ENCODE measurements around the gene CLEC4D.
"Not testable (repeated sequence)": the region's sequence is repeated elsewhere in the genome, so short reads cannot be mapped to it uniquely, and the experiment has no call there.

CLEC4D gene

DNA sequence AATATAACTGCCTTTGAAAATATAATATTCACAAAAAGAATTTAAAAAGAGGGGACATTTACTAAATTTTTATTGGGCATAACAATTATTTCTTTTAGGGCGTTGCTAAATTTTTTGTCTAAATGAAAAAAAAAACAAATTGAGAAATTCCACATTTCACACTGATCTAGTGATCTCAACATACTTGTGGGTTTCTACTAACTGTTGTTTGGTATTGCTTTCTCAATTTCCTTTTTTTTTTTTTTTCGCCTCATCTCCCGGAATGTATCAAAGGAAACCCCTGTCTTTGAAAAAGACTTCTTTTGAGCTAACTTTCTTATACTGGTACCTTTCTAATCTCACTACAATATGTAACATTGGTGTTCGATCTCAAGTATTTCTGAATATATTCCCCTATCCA lies at the start of gene CLEC4D:
TSS of gene CLEC4D (plus strand) at position 248 of the 400 bp plus-strand sequence. CDS start 230 bp downstream, outside the sequence.
- H3K4me3 Mint-ChIP-seq, result no peak within 1 kb of the TSS
- no peaks in the 10 kb centered on the region for H3K36me3 Mint-ChIP-seq (ENCODE audit: low read depth)
- DNase-seq (ENCODE audit: low spot score), result no peak
- H3K4me1 Mint-ChIP-seq (ENCODE audit: low read depth), result no peaks in the 10 kb centered on the region
- H3K27ac Mint-ChIP-seq, result no peak within 1 kb of the TSS
- H3K27me3 Mint-ChIP-seq (ENCODE audit: low read depth), result peaks cover 29% of the 10 kb centered on the region
- no peaks in the 10 kb centered on the region for H3K9me3 Mint-ChIP-seq

GRCh38 chr12:8465301-8465996 lies 47.9 kb upstream of the CLEC4D start:
- no peaks in the 10 kb centered on the region for H3K9me3 Mint-ChIP-seq
- no peaks in the 10 kb centered on the region for H3K36me3 Mint-ChIP-seq (ENCODE audit: low read depth)
- DNase-seq (ENCODE audit: low spot score), result no peak
- no peaks in the 10 kb centered on the region for H3K4me1 Mint-ChIP-seq (ENCODE audit: low read depth)
- peaks cover 20% of the 10 kb centered on the region for H3K27me3 Mint-ChIP-seq (ENCODE audit: low read depth)
- H3K27ac Mint-ChIP-seq, result no peak overlapping the region
- no peak overlapping the region for H3K4me3 Mint-ChIP-seq

DNA sequence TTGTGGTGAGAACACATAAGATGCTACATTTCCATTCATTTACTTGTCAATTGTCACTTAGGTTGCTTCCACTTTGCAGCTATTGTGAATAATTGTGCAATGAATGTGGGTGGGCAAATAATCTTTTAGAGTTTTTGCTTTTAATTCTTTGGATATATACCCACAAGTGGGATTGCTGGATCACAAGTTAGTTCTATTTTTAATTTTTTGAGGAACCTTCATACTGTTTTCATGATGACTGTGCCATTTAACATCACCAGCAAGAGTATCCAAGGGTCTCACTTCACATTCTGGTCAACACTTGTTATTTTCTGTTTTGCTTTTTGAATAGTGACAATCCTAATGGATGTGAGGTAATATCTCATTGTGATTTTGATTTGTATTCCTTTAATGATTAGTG lies 47.1 kb upstream of the CLEC4D start:
- H3K27me3 Mint-ChIP-seq (ENCODE audit: low read depth), result peaks cover 23% of the 10 kb centered on the region
- no peaks in the 10 kb centered on the region for H3K36me3 Mint-ChIP-seq (ENCODE audit: low read depth)
- no peak for DNase-seq (ENCODE audit: low spot score)
- H3K27ac Mint-ChIP-seq, result no peak overlapping the region
- H3K9me3 Mint-ChIP-seq, result no peaks in the 10 kb centered on the region
- H3K4me1 Mint-ChIP-seq (ENCODE audit: low read depth), result no peaks in the 10 kb centered on the region
- H3K4me3 Mint-ChIP-seq, result no peak overlapping the region

- H3K4me1 Mint-ChIP-seq (ENCODE audit: low read depth), result no peaks in the 10 kb centered on the region
- H3K27ac Mint-ChIP-seq, result no peak overlapping the region
- no peak for DNase-seq (ENCODE audit: low spot score)
- no peaks in the 10 kb centered on the region for H3K9me3 Mint-ChIP-seq
- H3K27me3 Mint-ChIP-seq (ENCODE audit: low read depth), result peaks cover 44% of the 10 kb centered on the region
- no peaks in the 10 kb centered on the region for H3K36me3 Mint-ChIP-seq (ENCODE audit: low read depth)
- no peak overlapping the region for H3K4me3 Mint-ChIP-seq
Observed at GRCh38 chr12:8471090-8471489, 42.2 kb upstream of the CLEC4D start.

DNA sequence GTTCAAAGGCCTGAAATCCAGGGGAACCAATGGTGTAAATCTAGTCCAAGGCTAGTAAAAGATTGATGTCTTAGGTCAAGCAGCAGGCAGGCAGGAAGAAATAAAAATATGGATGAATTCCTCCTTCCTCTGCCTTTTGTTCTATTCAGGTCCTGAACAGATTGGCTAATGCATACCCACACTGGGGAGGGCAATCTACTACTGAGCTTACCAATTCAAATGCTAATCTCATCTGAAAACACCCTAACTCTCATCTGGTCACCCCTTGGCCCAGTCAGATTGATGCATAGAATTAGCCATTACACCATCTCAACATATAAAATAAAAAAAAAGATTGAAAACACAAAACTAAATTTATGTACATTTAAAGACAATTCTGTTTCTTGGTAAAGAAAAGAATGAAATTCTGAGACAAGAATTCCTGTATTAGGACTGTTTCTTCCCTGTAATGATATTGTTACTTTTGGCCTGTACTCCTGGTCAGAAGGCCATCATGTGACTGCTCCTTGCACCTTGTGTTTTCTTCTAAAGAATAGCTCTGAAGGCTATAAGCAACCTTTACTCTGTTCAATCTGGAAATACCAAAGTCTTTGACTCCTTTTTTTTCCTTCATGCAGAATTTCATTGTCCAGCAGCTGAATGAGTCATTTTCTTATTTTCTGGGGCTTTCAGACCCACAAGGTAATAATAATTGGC lies 37.6 kb upstream of the CLEC4D start:
- peaks cover 33% of the 10 kb centered on the region for H3K27me3 Mint-ChIP-seq (ENCODE audit: low read depth)
- H3K4me3 Mint-ChIP-seq, result no peak overlapping the region
- no peak overlapping the region for H3K27ac Mint-ChIP-seq
- DNase-seq (ENCODE audit: low spot score), result no peak
- no peaks in the 10 kb centered on the region for H3K4me1 Mint-ChIP-seq (ENCODE audit: low read depth)
- no peaks in the 10 kb centered on the region for H3K36me3 Mint-ChIP-seq (ENCODE audit: low read depth)
- no peaks in the 10 kb centered on the region for H3K9me3 Mint-ChIP-seq

DNA sequence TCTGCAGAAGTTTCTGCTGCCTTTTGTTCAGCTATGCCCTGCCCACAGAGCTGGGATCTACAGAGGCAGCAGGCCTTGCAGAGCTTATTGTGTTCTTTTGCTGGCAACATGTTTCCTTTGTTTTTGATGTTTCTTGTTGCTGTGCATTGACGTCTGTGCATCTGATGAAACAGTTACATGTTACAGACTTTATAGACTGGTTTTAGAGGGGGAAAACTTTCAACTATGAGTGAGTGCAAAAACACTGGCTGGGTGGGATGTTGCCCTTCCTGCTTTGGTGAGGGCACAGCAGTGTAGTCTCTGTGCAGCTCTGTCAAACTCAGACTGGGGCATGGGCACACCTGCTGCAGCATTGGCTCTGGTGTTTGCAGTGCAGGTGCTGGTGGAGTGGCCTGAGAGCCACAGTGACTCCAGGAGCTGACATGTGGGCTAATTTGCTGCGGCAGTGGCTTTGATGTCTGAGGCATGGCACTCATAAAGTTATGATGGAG lies 30.7 kb upstream of the CLEC4D start:
- Mint-ChIP-seq H3K4me3 (no peak overlapping the region), H3K36me3 (ENCODE audit: low read depth) (no peaks in the 10 kb centered on the region), H3K27me3 (ENCODE audit: low read depth) (peaks cover 26% of the 10 kb centered on the region), H3K4me1 (ENCODE audit: low read depth) (peaks cover 6% of the 10 kb centered on the region), H3K9me3 (peaks cover 3% of the 10 kb centered on the region), H3K27ac (no peak overlapping the region)
- DNase-seq (ENCODE audit: low spot score), result no peak

DNA sequence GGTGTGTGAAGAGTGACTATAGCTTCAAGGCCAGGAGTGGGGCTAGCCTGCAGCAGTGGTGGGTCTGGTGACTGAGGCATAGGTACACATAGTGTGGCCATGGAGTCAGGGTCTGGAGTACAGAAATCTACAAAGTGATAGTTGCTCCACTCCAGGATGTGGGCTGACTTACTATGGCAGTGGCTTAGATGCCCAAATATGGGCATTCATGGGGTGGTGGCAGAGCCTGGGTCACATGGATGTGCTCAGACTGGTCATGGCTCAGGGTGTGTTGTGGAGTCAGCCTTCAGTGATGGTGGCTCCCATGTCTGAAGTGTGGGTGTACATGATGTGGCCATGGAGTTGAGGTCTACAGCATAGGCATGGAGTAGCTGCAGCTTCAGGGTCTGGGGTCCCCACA lies 30.2 kb upstream of the CLEC4D start:
- Mint-ChIP-seq H3K9me3 (peaks cover 3% of the 10 kb centered on the region), H3K27me3 (ENCODE audit: low read depth) (peaks cover 23% of the 10 kb centered on the region), H3K4me1 (ENCODE audit: low read depth) (peaks cover 6% of the 10 kb centered on the region), H3K4me3 (no peak overlapping the region), H3K27ac (no peak overlapping the region), H3K36me3 (ENCODE audit: low read depth) (no peaks in the 10 kb centered on the region)
- DNase-seq (ENCODE audit: low spot score), result no peak

DNA sequence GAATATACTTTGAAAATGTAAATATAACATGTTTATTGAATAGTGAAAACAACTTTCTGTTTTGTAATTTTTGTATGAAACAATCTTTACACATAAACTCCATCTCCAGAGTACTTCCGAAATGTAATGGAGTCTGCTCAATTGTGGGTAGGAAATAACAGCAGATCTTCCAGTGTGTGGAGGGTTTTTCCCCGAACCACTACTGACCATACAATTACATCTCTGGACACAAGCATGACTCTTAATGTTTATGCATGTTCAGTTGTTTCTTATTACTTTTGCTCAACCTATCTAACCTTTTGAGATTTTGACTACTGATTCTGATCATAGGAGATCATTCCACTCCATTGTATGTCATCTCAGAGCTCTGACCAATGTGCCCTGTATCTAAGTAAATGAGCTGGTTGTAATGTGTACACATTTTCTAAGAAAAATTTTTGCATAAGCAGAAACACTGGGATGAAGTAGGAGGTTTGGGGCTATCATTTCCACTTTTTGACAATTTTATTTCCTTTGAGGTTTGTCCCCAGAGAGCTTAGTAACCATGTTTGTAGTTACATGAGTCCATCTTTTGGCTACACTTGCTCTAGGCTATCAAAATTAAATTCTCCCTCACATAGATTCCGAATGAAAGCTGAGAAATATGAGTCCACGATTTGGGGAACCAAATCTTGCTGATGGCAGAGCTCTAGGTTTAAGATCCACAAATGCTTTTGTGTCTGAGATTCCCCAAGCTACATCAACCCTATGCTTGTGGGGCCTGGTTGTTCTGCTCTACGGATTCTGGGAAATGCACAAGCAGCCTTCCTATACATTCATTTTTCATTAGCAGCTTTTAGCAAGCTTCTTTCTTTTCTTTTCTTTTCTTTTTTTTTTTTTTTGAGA lies 21.4 kb upstream of the CLEC4D start:
- H3K36me3 Mint-ChIP-seq (ENCODE audit: low read depth), result no peaks in the 10 kb centered on the region
- H3K27me3 Mint-ChIP-seq (ENCODE audit: low read depth), result peaks cover 46% of the 10 kb centered on the region
- no peak for DNase-seq (ENCODE audit: low spot score)
- H3K4me3 Mint-ChIP-seq, result no peak overlapping the region
- H3K27ac Mint-ChIP-seq, result no peak overlapping the region
- H3K4me1 Mint-ChIP-seq (ENCODE audit: low read depth), result peaks cover 27% of the 10 kb centered on the region
- H3K9me3 Mint-ChIP-seq, result no peaks in the 10 kb centered on the region

GRCh38 chr12:8493084-8493483 lies 20.2 kb upstream of the CLEC4D start:
- peaks cover 51% of the 10 kb centered on the region for H3K27me3 Mint-ChIP-seq (ENCODE audit: low read depth)
- peaks cover 27% of the 10 kb centered on the region for H3K4me1 Mint-ChIP-seq (ENCODE audit: low read depth)
- H3K9me3 Mint-ChIP-seq, result no peaks in the 10 kb centered on the region
- peak overlapping the region; percentile 57 for H3K4me3 Mint-ChIP-seq
- H3K36me3 Mint-ChIP-seq (ENCODE audit: low read depth), result no peaks in the 10 kb centered on the region
- peak overlapping the region; percentile 71 for H3K27ac Mint-ChIP-seq
- DNase-seq (ENCODE audit: low spot score), result peak; percentile 64

DNA sequence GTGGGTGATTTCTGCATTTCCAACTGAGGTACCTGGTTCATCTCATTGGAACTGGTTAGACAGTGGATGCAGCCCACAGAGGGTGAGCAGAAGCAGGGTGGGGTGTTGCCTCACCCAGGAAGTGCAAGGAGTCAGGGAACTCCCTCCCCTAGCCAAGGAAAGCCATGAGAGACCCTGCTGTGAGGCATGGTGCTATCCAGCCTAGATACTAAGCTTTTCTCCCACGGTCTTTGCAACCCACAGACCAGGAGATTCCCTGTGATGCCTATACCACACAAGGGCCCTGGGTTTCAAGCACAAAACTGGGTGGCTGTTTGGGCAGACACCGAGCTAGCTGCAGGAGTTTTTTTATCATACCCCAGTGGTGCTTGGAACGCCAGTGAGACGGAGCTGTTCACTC lies 17.6 kb upstream of the CLEC4D start:
- H3K9me3 Mint-ChIP-seq; DNase-seq (ENCODE audit: low spot score); H3K4me3 Mint-ChIP-seq; H3K36me3 Mint-ChIP-seq (ENCODE audit: low read depth): not testable (repeated sequence)
- H3K4me1 Mint-ChIP-seq (ENCODE audit: low read depth), result peaks cover 27% of the 10 kb centered on the region
- peak overlapping the region; percentile 44 for H3K27ac Mint-ChIP-seq
- H3K27me3 Mint-ChIP-seq (ENCODE audit: low read depth), result peaks cover 56% of the 10 kb centered on the region

GRCh38 chr12:8496074-8496473 lies 17.2 kb upstream of the CLEC4D start:
- peaks cover 27% of the 10 kb centered on the region for H3K4me1 Mint-ChIP-seq (ENCODE audit: low read depth)
- not testable (repeated sequence) for DNase-seq (ENCODE audit: low spot score); H3K4me3 Mint-ChIP-seq; H3K36me3 Mint-ChIP-seq (ENCODE audit: low read depth); H3K9me3 Mint-ChIP-seq; H3K27ac Mint-ChIP-seq
- H3K27me3 Mint-ChIP-seq (ENCODE audit: low read depth), result peaks cover 56% of the 10 kb centered on the region

DNA sequence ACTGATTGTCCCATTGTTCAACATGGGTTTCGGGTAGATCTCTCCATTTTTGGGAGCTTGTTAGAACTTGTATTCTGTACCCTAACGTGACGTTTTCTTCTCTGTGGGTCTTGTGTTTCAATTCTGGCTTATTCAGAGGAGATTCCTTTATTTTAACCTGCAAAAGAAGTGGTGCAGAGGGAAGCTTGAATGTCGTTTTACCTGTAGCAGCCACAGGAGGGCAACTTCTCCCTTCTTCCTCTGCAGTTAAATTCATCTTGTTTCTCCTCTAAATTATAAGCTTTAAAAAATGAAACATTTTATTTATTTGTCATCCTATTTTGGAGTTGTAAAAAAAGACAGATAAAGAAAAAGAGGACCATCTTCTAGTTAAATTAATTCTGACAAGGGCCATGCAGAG lies 13.7 kb upstream of the CLEC4D start:
- no peak overlapping the region for H3K27ac Mint-ChIP-seq
- no peak for DNase-seq (ENCODE audit: low spot score)
- peaks cover 6% of the 10 kb centered on the region for H3K4me1 Mint-ChIP-seq (ENCODE audit: low read depth)
- H3K9me3 Mint-ChIP-seq, result no peaks in the 10 kb centered on the region
- no peaks in the 10 kb centered on the region for H3K36me3 Mint-ChIP-seq (ENCODE audit: low read depth)
- no peak overlapping the region for H3K4me3 Mint-ChIP-seq
- H3K27me3 Mint-ChIP-seq (ENCODE audit: low read depth), result peaks cover 39% of the 10 kb centered on the region

DNA sequence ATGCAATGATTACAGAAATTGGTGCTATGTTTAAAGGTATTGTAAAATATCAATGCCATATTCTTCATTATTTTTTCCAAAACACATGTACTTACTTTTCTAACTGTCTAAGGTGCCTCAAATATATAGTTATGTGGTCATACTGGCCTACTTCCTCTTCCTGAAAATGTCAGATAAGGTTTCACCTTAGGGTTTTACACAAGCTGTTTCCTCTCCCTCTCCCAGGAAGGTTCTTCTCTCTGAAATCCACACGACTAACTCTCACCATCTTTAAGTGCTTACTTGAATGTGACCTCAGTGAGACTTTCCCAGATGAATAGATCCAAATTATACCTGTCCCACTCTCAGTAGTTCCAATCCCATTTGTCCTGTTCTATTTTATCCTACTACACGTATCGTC lies 11.6 kb upstream of the CLEC4D start:
- Mint-ChIP-seq H3K9me3 (no peaks in the 10 kb centered on the region), H3K36me3 (ENCODE audit: low read depth) (no peaks in the 10 kb centered on the region), H3K27me3 (ENCODE audit: low read depth) (peaks cover 39% of the 10 kb centered on the region), H3K4me1 (ENCODE audit: low read depth) (peaks cover 4% of the 10 kb centered on the region), H3K27ac (no peak overlapping the region), H3K4me3 (no peak overlapping the region)
- DNase-seq (ENCODE audit: low spot score), result no peak

GRCh38 chr12:8504351-8504750 lies 9.0 kb upstream of the CLEC4D start:
- peaks cover 33% of the 10 kb centered on the region for H3K27me3 Mint-ChIP-seq (ENCODE audit: low read depth)
- H3K36me3 Mint-ChIP-seq (ENCODE audit: low read depth), result no peaks in the 10 kb centered on the region
- H3K27ac Mint-ChIP-seq, result no peak overlapping the region
- no peak overlapping the region for H3K4me3 Mint-ChIP-seq
- H3K9me3 Mint-ChIP-seq, result no peaks in the 10 kb centered on the region
- no peak for DNase-seq (ENCODE audit: low spot score)
- peaks cover 4% of the 10 kb centered on the region for H3K4me1 Mint-ChIP-seq (ENCODE audit: low read depth)

Data from T-helper 2 cell treated with Interferon-gamma antibody and Interleukin-4, amounts not matched to agents 5 μg/mL and 100 μg/mL, for 36 hours (primary cell).